NCI-H1092 treated with DMSO at 0.1 percent for 48 hours (cell line): ENCODE results near the gene FBXL14.
A peak's percentile ranks its signal among the peaks of the same experiment; 100 is the strongest.
"Not testable (repeated sequence)": the region's sequence is repeated elsewhere in the genome, so short reads cannot be mapped to it uniquely, and the experiment has no call there.

Experiments used
- DNase-seq: peaks from one replicate; lab custom pipeline; 2025; lab: John Stamatoyannopoulos, UW

The FBXL14 gene

GRCh38 chr12:1572731-1573130 lies 21.6 kb downstream of the FBXL14 start:
- DNase-seq, result no peak

GRCh38 chr12:1567852-1568251 lies 26.5 kb downstream of the FBXL14 start:
- no peak for DNase-seq

DNA sequence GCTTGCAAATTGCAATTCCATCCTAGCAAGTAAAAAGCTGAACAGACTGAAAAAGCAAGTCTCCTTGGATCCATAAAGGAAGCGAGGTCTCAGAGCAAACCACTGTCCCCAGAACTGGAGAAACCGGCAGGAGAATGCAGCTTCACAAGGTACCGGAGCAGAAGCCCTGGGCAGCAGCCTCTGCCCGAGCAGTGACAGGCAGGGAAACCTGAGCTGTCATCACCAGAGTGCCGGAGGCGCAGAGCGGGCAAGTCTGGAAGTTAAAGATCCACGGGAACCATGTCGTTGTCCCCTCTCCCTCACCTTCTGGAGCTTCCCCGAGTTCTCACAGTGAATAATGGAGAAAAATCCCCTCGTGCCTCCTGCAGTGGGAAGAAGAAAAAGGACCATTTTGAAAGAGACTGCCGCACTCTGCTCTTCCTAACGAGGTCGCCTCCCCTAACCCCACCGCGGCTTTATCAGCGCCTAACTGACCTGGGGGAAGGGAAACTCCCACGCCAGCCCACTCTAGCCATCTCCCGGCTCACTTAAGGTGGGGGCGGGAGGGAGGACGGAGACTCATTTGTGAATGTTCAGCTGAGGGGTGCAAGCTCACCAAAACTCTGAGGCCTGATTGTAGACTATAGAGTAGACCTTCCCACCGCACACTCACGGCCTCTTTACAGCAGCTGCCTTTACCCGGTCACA lies 27.8 kb downstream of the FBXL14 start:
- DNase-seq, result no peak

DNA sequence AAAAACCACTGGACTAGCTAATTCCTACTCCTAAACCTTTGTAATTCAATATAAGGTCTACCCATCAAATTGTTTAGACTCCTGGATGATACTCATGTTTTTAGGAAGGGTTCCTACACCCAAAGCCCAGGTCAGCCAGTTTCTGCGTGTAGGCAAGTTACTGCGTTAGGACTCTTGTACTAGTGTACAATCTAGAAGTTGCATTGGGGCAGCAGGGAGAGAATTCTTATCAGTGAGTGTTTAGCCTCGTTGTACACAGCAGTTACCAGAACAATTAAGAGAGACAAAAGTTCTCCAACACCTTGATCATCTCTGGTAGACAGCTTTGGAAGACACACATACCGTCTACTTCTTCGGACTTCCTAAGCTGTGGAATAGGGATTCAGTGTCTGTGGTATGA lies 29.2 kb downstream of the FBXL14 start:
- no peak for DNase-seq

GRCh38 chr12:1564067-1564466 lies 30.3 kb downstream of the FBXL14 start:
- no peak for DNase-seq

DNA sequence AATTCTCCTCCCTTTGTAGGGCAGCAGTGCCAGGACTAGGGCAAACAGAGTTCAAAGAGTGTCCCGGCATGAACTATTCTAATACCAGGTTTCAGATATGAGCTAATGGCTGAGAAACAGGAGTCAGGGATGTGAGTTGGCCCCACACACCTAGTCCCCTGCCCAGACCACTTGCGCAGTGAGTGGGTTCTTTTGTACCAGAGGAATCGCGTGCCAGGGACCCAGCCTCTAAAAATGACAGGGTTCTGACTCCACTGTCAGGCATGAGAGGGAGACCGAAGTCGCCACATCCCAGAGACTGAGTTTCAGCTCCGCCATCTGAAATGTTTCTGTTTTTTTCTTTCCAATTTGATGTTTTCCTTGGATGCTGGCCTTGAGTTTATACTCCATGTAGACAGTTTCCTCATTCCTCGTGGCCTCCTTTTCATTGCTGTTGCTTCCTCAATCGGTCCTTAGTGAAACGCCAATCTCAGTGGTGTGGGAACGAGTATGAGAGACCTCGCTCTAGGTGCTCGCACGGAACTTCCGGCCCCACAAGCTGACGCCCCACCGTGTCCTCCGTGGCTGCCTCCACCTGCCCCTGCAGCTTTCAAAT lies 31.5 kb downstream of the FBXL14 start:
- no peak for DNase-seq

DNA sequence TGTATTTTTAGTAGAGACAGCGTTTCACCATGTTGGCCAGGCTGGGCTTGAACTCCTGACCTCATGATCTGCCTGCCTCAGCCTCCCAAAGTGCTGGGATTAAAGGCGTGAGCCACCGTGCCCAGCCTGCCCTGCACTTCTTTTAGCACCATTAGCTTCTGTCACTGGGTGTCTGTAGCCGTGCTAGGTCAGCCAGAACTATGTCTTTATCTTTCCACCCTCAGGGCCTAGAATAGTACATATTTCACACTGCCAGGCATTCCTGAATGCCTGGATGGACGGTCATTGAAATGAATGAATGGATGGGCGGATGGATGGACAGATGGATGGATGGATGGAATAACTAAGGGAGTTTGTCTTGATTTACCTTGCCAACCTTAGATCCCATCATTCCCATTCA lies 33.7 kb downstream of the FBXL14 start:
- DNase-seq, result no peak

- DNase-seq, result peak; percentile 91
Observed at GRCh38 chr12:1559676-1560091, 34.7 kb downstream of the FBXL14 start.

- DNase-seq, result not testable (repeated sequence)
Observed at GRCh38 chr12:1558108-1558507, 36.3 kb downstream of the FBXL14 start.

- DNase-seq, result no peak
Observed at GRCh38 chr12:1553987-1554982, 40.1 kb downstream of the FBXL14 start.

DNA sequence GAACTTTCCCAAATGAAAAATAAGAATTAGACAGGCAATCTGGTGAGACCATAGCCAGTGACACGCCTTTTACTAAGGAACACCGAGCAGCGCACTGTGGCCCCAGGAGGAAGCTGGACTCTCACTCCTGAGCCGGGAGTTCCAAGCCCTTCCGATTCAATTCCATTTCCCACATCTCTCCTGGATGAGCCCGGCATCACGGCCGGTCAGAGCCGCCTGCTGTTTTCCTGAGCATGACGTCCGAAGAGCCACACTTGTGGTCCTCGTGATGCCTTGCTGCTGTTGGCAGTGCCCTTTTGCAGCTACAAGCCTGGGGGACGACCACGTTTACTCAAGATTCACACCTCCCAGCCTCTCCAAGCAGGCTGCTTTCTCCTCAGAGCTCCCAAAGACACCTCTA lies 40.8 kb downstream of the FBXL14 start:
- no peak for DNase-seq

GRCh38 chr12:1552911-1553491 lies 41.4 kb downstream of the FBXL14 start:
- no peak for DNase-seq

- DNase-seq, result no peak
Observed at GRCh38 chr12:1552171-1552570, 42.2 kb downstream of the FBXL14 start.

- DNase-seq, result no peak
Observed at GRCh38 chr12:1551496-1551895, 42.9 kb downstream of the FBXL14 start.

DNA sequence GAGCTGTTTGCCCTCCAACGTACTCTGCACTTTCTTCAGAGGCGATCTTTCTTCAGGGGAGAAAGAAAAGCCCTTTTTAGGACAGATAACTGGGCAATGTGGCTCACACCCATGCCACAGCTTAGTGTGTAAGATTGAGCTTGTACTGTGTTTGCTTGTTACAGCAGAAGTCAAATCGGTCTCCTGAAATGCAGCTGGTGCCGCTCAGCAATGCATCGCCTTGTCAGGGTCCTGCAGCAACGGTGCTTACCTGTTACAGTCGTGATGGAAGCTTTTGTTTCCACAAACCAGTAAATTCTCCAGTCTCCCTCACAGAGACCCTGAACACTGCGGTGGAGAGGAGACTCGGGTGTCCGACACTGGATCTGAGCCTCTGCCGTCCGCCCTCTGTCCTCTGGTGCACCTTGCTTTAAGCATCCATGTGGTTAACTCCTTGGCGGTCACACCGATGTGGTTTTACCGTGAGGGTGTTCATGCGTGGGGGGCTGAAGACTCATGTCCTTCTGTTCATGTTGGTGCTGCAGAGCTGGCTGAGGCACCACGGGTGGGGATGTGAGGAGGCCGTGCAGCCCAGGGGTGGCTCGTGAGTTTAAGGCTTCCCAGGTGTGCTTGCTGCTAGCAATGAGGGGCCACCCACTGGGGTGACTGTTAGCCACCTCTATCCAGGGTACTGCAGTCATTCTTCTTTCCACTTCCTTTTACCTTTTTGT lies 47.3 kb downstream of the FBXL14 start:
- no peak for DNase-seq

- DNase-seq, result no peak
Observed at GRCh38 chr12:1544996-1545700, 49.2 kb downstream of the FBXL14 start.

- no peak for DNase-seq
Observed at GRCh38 chr12:1542599-1542998, 51.8 kb downstream of the FBXL14 start.

GRCh38 chr12:1540690-1541089 lies 53.7 kb downstream of the FBXL14 start:
- no peak for DNase-seq

DNA sequence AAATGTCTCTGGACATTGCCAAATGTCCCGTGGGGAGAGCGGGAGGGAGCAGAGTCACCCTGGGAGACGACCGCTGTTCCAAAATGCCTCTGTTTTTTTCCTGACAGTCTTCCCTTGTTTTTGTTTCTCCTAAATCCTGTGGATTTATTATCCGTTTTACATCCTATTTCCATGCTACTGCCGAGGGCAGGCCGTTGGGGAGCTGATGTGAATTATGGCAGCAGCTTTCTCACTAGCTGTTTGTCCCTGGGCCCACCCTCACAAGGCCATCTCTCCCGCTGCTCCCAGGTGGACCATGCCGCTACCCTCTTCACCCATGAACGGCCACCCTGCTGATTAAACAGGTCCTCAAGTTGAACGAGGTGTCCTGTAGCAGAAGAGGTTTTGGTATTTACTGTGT lies 55.2 kb downstream of the FBXL14 start:
- DNase-seq, result no peak

DNA sequence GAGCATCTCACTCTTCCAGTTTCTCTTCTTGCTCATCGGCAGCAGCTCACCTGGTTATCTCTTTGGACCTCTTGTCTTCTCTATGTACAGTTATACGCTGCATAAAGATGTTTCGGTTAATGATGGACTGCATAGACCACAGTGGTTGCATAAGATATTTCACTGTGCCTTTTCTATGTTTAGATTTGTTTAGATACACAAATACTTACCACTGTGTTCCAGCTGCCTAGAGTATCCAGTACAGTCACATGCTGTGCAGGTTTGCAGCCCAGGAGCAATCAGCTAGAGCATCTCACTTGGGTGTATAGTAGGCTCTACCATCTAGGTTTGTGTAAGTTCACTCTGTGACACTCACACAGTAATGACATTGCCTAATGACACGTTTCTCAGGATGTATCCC lies 57.6 kb downstream of the FBXL14 start:
- DNase-seq, result no peak

- DNase-seq, result no peak
Observed at GRCh38 chr12:1534748-1535147, 59.6 kb downstream of the FBXL14 start.
